ENCODE results near the gene TSC2.
"Not testable (repeated sequence)": the region's sequence is repeated elsewhere in the genome, so short reads cannot be mapped to it uniquely, and the experiment has no call there.

GRCh38 chr16:2108446-2109270 is 60.9 kb downstream of the TSC2 start:
- TF ChIP-seq CTCF (IDR thresholded peaks at IDR 0.05); EP300 (IDR thresholded peaks at IDR 0.05; ENCODE audit: low read depth); POLR2AphosphoS5 (IDR thresholded peaks at IDR 0.05); POLR2A (IDR thresholded peaks at IDR 0.05): not testable (repeated sequence)

Measured in transverse colon (tissue), 4 donors.